Hepatocyte (in vitro differentiated cells): ENCODE measurements around the gene UGCG. TPM values are rescaled to one million over a fixed set of nuclear protein-coding genes. Genes with fewer than 3 reads are reported as not detected.
A peak's percentile ranks its signal among the peaks of the same experiment; 100 is the strongest.

Experiments
- DNase-seq: peaks from one replicate; pipeline ENCODE4 v3.0.0-alpha.2; 2016; ENCODE audit warnings: low spot score
- H2AFZ ChIP-seq: fragments of 200-600 bp; sonication (generic); 2 replicates; pipeline ENCODE4 v1.6.0; 2016; ENCODE audit warnings: antibody characterized with exemption, mild to moderate bottlenecking
- H3K27ac ChIP-seq: fragments of 200-600 bp; sonication (generic); 2 replicates; pipeline ENCODE4 v1.5.1; 2016; ENCODE audit warnings: mild to moderate bottlenecking
- H3K27me3 ChIP-seq: fragments of 200-600 bp; sonication (generic); 2 replicates; pipeline ENCODE4 v1.6.1; 2016
- H3K36me3 ChIP-seq: fragments of 200-600 bp; sonication (generic); replicated peaks from 2 replicates; pipeline ENCODE4 v1.5.1; 2016; ENCODE audit warnings: low read depth; ENCODE audit not compliant: insufficient read depth
- H3K4me1 ChIP-seq: fragments of 200-600 bp; sonication (generic); 2 replicates; pipeline ENCODE4 v1.5.1; 2016; ENCODE audit warnings: mild to moderate bottlenecking, moderate library complexity; ENCODE audit not compliant: insufficient read depth
- H3K4me2 ChIP-seq: fragments of 200-600 bp; sonication (generic); 2 replicates; pipeline ENCODE4 v1.6.0; 2016
- H3K4me3 ChIP-seq: fragments of 200-600 bp; sonication (generic); 2 replicates; pipeline ENCODE4 v1.5.1; 2016; ENCODE audit warnings: mild to moderate bottlenecking
- H3K79me2 ChIP-seq: fragments of 200-600 bp; sonication (generic); 2 replicates; pipeline ENCODE4 v1.6.0; 2017; ENCODE audit warnings: mild to moderate bottlenecking
- H3K9me2 ChIP-seq: fragments of 200-600 bp; sonication (generic); replicated peaks from 2 replicates; pipeline ENCODE4 v1.6.0; 2017; ENCODE audit warnings: mild to moderate bottlenecking; ENCODE audit not compliant: insufficient read depth
- H3K9me3 ChIP-seq: fragments of 200-600 bp; sonication (generic); 2 replicates; pipeline ENCODE4 v1.5.1; 2016; ENCODE audit warnings: low read depth, mild to moderate bottlenecking
- H4K20me1 ChIP-seq: fragments of 200-600 bp; sonication (generic); 2 replicates; pipeline ENCODE4 v1.6.0; 2016; ENCODE audit warnings: mild to moderate bottlenecking; ENCODE audit not compliant: insufficient read depth, poor library complexity, severe bottlenecking
- EZH2 ChIP-seq: fragments of 200-600 bp; sonication (generic); IDR thresholded peaks from 2 replicates; pipeline ENCODE4 v1.6.1; 2016; ENCODE audit warnings: antibody characterized with exemption, mild to moderate bottlenecking, borderline replicate concordance
- EZH2phosphoT487 ChIP-seq: fragments of 200-600 bp; sonication (generic); IDR thresholded peaks from one replicate; pipeline ENCODE4 v1.6.1; 2018; ENCODE audit warnings: antibody characterized with exemption, mild to moderate bottlenecking, low read depth, moderate library complexity; ENCODE audit not compliant: unreplicated experiment, severe bottlenecking
- WGBS: methylation state at CpG from one replicate; pipeline ENCODE4 v1.1.6; 2016; ENCODE audit warnings: low lambda C conversion rate; ENCODE audit errors: missing lambda C conversion rate; 5-methylcytosine and 5-hydroxymethylcytosine counted together
- polyA plus RNA-seq: library from polyadenylated mRNA; unstranded; fragments of >200 nt; fragmentation: Nextera tagmentation; extraction: Ambion mirVana; gene quantifications from 2 replicates; pipeline ENCODE4 v1.2.1, GENCODE V29; 2016
- total RNA-seq: library from RNA; depleted of rRNA; stranded (reverse); fragments of >200 nt; gene quantifications from 2 replicates; pipeline ENCODE4 v1.2.3, GENCODE V29; 2014
- TF ChIP-seq, protein P1 (sequence below): fragments of 200-600 bp; sonication (generic); IDR thresholded peaks from 2 replicates; pipeline ENCODE4 v1.5.1; 2016; ENCODE audit warnings: antibody characterized with exemption, mild to moderate bottlenecking; ENCODE audit not compliant: poor library complexity

UGCG gene
- total and polyA plus RNA-seq, 2 experiments from 2014 or later = 54.6 to 107 TPM

DNA sequence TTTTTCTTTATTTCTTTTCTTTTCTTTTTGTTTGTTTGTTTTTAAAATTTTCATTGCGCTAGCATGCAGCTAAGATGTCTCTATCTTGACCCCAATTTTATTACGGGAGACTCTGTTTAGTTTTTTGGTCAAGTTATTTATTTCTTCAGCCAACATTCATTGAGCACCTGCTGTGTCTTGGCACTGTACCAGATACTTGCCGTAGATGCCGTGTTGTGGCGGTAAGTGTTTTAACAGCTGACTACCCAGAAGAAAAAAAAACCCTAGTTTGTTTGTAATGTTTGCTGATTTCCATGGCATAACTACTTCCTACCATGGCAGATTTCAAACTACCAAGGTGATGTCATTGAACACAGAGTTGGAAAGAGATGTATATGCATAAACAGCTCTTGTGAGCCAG, 65.0 kb downstream of the UGCG start:
- Histone ChIP-seq H4K20me1 (no peaks in the 10 kb centered on the region), H3K79me2 (no peaks in the 10 kb centered on the region), H2AFZ (no peak overlapping the region), H3K4me2 (no peak overlapping the region), H3K4me3 (no peak overlapping the region), H3K4me1 (peaks cover 17% of the 10 kb centered on the region), H3K27ac (peak overlapping the region; percentile 94), H3K9me2 (no peaks in the 10 kb centered on the region), H3K27me3 (no peaks in the 10 kb centered on the region), H3K36me3 (no peaks in the 10 kb centered on the region), H3K9me3 (no peaks in the 10 kb centered on the region)
- WGBS = 78% methylated on average over 5 of the region's 5 CpGs
- DNase-seq = no peak
- TF ChIP-seq EZH2 = no peak
- TF ChIP-seq, protein P1, sequence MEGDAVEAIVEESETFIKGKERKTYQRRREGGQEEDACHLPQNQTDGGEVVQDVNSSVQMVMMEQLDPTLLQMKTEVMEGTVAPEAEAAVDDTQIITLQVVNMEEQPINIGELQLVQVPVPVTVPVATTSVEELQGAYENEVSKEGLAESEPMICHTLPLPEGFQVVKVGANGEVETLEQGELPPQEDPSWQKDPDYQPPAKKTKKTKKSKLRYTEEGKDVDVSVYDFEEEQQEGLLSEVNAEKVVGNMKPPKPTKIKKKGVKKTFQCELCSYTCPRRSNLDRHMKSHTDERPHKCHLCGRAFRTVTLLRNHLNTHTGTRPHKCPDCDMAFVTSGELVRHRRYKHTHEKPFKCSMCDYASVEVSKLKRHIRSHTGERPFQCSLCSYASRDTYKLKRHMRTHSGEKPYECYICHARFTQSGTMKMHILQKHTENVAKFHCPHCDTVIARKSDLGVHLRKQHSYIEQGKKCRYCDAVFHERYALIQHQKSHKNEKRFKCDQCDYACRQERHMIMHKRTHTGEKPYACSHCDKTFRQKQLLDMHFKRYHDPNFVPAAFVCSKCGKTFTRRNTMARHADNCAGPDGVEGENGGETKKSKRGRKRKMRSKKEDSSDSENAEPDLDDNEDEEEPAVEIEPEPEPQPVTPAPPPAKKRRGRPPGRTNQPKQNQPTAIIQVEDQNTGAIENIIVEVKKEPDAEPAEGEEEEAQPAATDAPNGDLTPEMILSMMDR = no peak
- TF ChIP-seq EZH2phosphoT487 = no peak

DNA sequence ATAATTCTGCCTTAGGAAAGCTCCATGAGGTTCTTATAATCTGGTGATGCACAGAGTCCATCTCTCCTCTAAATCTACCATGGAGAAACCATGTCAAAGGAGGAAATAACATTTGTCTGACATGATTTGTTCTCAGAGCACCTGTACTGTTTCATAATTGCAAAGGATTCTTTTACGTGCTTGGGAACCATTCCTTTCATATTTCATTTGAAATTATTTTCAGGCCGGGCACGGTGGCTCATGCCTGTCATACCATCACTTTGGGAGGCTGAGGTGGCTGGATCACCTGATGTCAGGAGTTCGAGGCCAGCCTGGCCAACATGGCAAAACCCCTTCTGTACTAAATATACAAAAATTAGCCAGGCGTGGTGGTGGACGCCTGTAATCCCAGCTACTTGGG, 65.4 kb downstream of the UGCG start:
- 76% methylated on average over 6 of the region's 6 CpGs for WGBS
- Histone ChIP-seq H3K4me3 (no peak overlapping the region), H3K4me2 (no peak overlapping the region), H3K27me3 (no peaks in the 10 kb centered on the region), H3K9me3 (no peaks in the 10 kb centered on the region), H3K79me2 (no peaks in the 10 kb centered on the region), H3K4me1 (peaks cover 17% of the 10 kb centered on the region), H2AFZ (no peak overlapping the region), H3K9me2 (no peaks in the 10 kb centered on the region), H4K20me1 (no peaks in the 10 kb centered on the region), H3K27ac (no peak overlapping the region), H3K36me3 (no peaks in the 10 kb centered on the region)
- DNase-seq = no peak
- TF ChIP-seq, protein P1 = no peak
- TF ChIP-seq EZH2phosphoT487 (no peak), EZH2 (no peak)

DNA sequence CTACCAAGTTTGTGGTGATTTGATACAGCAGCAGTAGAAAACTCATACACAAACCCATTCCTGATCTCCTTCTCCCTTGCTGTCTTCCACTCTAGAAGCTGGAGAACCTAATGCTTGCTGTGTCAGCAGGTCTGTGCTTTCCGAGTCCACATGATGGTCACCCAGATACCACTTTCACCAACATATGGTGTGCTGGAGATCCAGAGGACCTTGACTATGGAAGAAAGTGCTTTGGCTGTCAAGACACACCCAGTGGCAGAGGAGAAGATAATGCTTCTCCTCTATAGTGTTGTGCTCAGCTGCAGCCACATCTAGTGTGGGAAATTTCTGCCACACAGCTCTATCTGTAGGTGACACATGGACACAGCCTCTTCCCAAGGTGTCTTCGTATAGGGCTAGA, 67.4 kb downstream of the UGCG start:
- WGBS = 94% methylated on average over 2 of the region's 2 CpGs
- H3K4me3 ChIP-seq = no peak overlapping the region
- no peaks in the 10 kb centered on the region for H3K9me3 ChIP-seq
- no peaks in the 10 kb centered on the region for H3K9me2 ChIP-seq
- no peaks in the 10 kb centered on the region for H3K79me2 ChIP-seq
- no peak for TF ChIP-seq EZH2
- TF ChIP-seq EZH2phosphoT487 = no peak
- TF ChIP-seq, protein P1 = no peak
- H2AFZ ChIP-seq = no peak overlapping the region
- no peaks in the 10 kb centered on the region for H3K36me3 ChIP-seq
- H3K4me1 ChIP-seq = peaks cover 17% of the 10 kb centered on the region
- no peak overlapping the region for H3K4me2 ChIP-seq
- no peaks in the 10 kb centered on the region for H4K20me1 ChIP-seq
- DNase-seq = no peak
- H3K27ac ChIP-seq = peak overlapping the region; percentile 90
- no peaks in the 10 kb centered on the region for H3K27me3 ChIP-seq

DNA sequence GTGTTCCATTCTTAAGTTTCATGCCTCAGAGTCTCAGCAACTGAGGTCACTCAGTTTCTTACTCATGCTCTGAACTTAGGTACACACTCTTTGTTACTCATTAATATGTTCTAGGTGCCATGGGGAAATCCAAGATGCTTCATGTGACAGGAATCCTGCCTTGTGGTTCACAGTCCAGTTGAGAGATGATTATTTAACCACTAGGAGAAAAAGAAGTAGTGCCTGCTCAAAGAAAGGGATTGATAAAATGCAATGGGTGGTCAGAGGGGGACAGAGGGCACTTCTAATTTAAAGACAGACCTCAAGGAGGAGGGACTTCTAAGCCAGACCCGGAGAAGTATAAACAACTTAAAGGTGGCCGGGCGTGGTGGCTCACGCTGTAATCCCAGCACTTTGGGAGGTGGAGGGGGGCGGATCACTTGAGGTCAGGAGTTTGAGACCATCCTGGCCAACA, 69.0 kb downstream of the UGCG start:
- Histone ChIP-seq H3K4me3 (no peak overlapping the region), H3K4me2 (no peak overlapping the region), H3K9me3 (no peaks in the 10 kb centered on the region), H3K4me1 (peaks cover 11% of the 10 kb centered on the region), H4K20me1 (no peaks in the 10 kb centered on the region), H3K27ac (peak overlapping the region; percentile 90), H2AFZ (no peak overlapping the region), H3K27me3 (no peaks in the 10 kb centered on the region), H3K36me3 (no peaks in the 10 kb centered on the region), H3K79me2 (no peaks in the 10 kb centered on the region), H3K9me2 (no peaks in the 10 kb centered on the region)
- WGBS = 79% methylated on average over 5 of the region's 5 CpGs
- TF ChIP-seq EZH2 = no peak
- TF ChIP-seq, protein P1 = no peak
- TF ChIP-seq EZH2phosphoT487 = no peak
- DNase-seq = peak; percentile 74
